ENCODE data around the gene KPNA6. TPM values are rescaled to one million over a fixed set of nuclear protein-coding genes. Genes with fewer than 3 reads are reported as not detected.

The KPNA6 gene
- total and polyA plus RNA-seq, 2 of the 13 experiments (the other 11 are each of a cell fraction or from before 2014, with no cell fraction given) = 22.0 to 47.5 TPM

- peak; percentile 77 for TF ChIP-seq POLR2AphosphoS5 (IDR thresholded peaks at IDR 0.05; ENCODE audit: low read depth, low read length)
- no peak for TF ChIP-seq RNF219 (CRISPR knock-in tag; IDR thresholded peaks at IDR 0.05)
- TF ChIP-seq SIN3B (IDR thresholded peaks at IDR 0.05; ENCODE audit: low read length) = no peak
- TF ChIP-seq FUBP1 (CRISPR knock-in tag; IDR thresholded peaks at IDR 0.05; ENCODE audit: borderline replicate concordance) = no peak
- no peak; the same call in 1 of the 2 replicates for TF ChIP-seq UBTF (CRISPR knock-in tag; IDR thresholded peaks at IDR 0.05)
- no peak for TF ChIP-seq ZNF639 (CRISPR knock-in tag; conservative IDR thresholded peaks at IDR 0.05)
- no peak for TF ChIP-seq NONO (IDR thresholded peaks at IDR 0.05)
- TF ChIP-seq NONO (CRISPR knock-in tag; conservative IDR thresholded peaks at IDR 0.05) = peak; percentile 76
- TF ChIP-seq HNRNPH1 (optimal IDR thresholded peaks at IDR 0.05; ENCODE audit: low read depth, low read length) = no peak
- TF ChIP-seq KLF16 (CRISPR knock-in tag; IDR thresholded peaks at IDR 0.05) = peak in 1 of 2 experiments; percentile 45; a peak in 1 of 4 replicates
- peak; percentile 53; the same call in 1 of the 2 replicates for TF ChIP-seq DRAP1 (CRISPR knock-in tag; IDR thresholded peaks at IDR 0.05)
- no peak for TF ChIP-seq ZNF275 (CRISPR knock-in tag; IDR thresholded peaks at IDR 0.05; ENCODE audit: borderline replicate concordance)
- TF ChIP-seq ZBTB7A (CRISPR knock-in tag; IDR thresholded peaks at IDR 0.05) = no peak
- TF ChIP-seq HBP1 (CRISPR knock-in tag; IDR thresholded peaks at IDR 0.05; ENCODE audit: low read depth) = peak; percentile 52; the same call in 1 of the 2 replicates
- TF ChIP-seq ZNF274 (CRISPR knock-in tag; IDR thresholded peaks at IDR 0.05) = peak; percentile 13; the same call in 1 of the 2 replicates
- no peak for TF ChIP-seq GPN1 (CRISPR knock-in tag; IDR thresholded peaks at IDR 0.05; ENCODE audit: borderline replicate concordance)
Observed at GRCh38 chr1:32205401-32206370, 97.8 kb downstream of the KPNA6 start, which contains the start of gene IQCC (continued).
